C4-2B (cell line): Measurements from ENCODE around the gene POFUT2.

Source experiments
- CTCF ChIP-seq: fragments of 450-650 bp; conservative IDR thresholded peaks from 2 replicates; pipeline ENCODE4 v1.5.1; 2017; ENCODE audit warnings: mild to moderate bottlenecking
- ZFX ChIP-seq: fragments of 450-650 bp; IDR thresholded peaks from 2 replicates; pipeline ENCODE4 v1.6.1; 2017

- no peak for TF ChIP-seq CTCF
- no peak for TF ChIP-seq ZFX
These were observed 29.9 kb downstream of the POFUT2 start for GRCh38 chr21:45257673-45258341.
